GM12865 (cell line): Measurements from ENCODE around the gene TF.

Experiments used
- DNase-seq: peaks from one replicate; pipeline ENCODE4 v3.0.0; 2010; ENCODE audit warnings: low read depth
- H3K4me3 ChIP-seq: 2 replicates; pipeline ENCODE4 v1.5.1; 2011; ENCODE audit warnings: mild to moderate bottlenecking, low read depth, low read length, control low read depth
- CTCF ChIP-seq: IDR thresholded peaks from 2 replicates; pipeline ENCODE4 v1.5.1; 2011; ENCODE audit warnings: low read length, control low read depth, low read depth, inconsistent platforms; ENCODE audit not compliant: insufficient read depth; ENCODE audit errors: missing control alignments

Gene TF

GRCh38 chr3:133835961-133836360, 89.8 kb downstream of the TF start:
- no peak overlapping the region for H3K4me3 ChIP-seq
- no peak for TF ChIP-seq CTCF
- DNase-seq = no peak

GRCh38 chr3:133836497-133837158, 90.4 kb downstream of the TF start:
- no peak overlapping the region for H3K4me3 ChIP-seq
- no peak for TF ChIP-seq CTCF
- DNase-seq = no peak

GRCh38 chr3:133837487-133838295, 91.5 kb downstream of the TF start:
- DNase-seq = no peak

GRCh38 chr3:133838296-133838789, 92.2 kb downstream of the TF start:
- H3K4me3 ChIP-seq = no peak overlapping the region
- no peak for TF ChIP-seq CTCF
- DNase-seq = no peak

More at GRCh38 chr3:133837487-133838295, 91.5 kb downstream of the TF start:
- no peak for TF ChIP-seq CTCF
- no peak overlapping the region for H3K4me3 ChIP-seq

- TF ChIP-seq CTCF = no peak
- no peak overlapping the region for H3K4me3 ChIP-seq
- DNase-seq = no peak
Observed at GRCh38 chr3:133838916-133839800, 93.0 kb downstream of the TF start.

GRCh38 chr3:133840055-133840737, 94.0 kb downstream of the TF start:
- TF ChIP-seq CTCF = no peak
- no peak overlapping the region for H3K4me3 ChIP-seq
- DNase-seq = no peak
